ENCODE results near the gene BCS1L. TPM values are rescaled to one million over a fixed set of nuclear protein-coding genes. Genes with fewer than 3 reads are reported as not detected.

BCS1L gene
- total RNA-seq, 2 donors from 2014 or later = 16.8 to 21.2 TPM

- Histone ChIP-seq H3K4me3 (no peak overlapping the region), H3K9me3 (no peaks in the 10 kb centered on the region), H3K27me3 (no peaks in the 10 kb centered on the region), H3K4me1 (no peaks in the 10 kb centered on the region), H3K27ac (no peak overlapping the region), H3K36me3 (peaks cover 49% of the 10 kb centered on the region)
- TF ChIP-seq CTCF (IDR thresholded peaks at IDR 0.05) = no peak
- DNase-seq (ENCODE audit: low spot score) = no peak
Measured at GRCh38 chr2:218694405-218695145, 35.1 kb downstream of the BCS1L start.

GRCh38 chr2:218698885-218699284 lies 39.4 kb downstream of the BCS1L start:
- H3K4me1 ChIP-seq = no peaks in the 10 kb centered on the region
- DNase-seq (ENCODE audit: low spot score) = no peak
- H3K27me3 ChIP-seq = no peaks in the 10 kb centered on the region
- no peaks in the 10 kb centered on the region for H3K9me3 ChIP-seq
- peaks cover 25% of the 10 kb centered on the region for H3K36me3 ChIP-seq
- no peak overlapping the region for H3K4me3 ChIP-seq
- no peak overlapping the region for H3K27ac ChIP-seq
- no peak for TF ChIP-seq CTCF (IDR thresholded peaks at IDR 0.05)

- peaks cover 11% of the 10 kb centered on the region for H3K36me3 ChIP-seq
- no peaks in the 10 kb centered on the region for H3K9me3 ChIP-seq
- no peak for DNase-seq (ENCODE audit: low spot score)
- no peak overlapping the region for H3K27ac ChIP-seq
- TF ChIP-seq CTCF (IDR thresholded peaks at IDR 0.05) = no peak
- H3K4me3 ChIP-seq = no peak overlapping the region
- no peaks in the 10 kb centered on the region for H3K4me1 ChIP-seq
- H3K27me3 ChIP-seq = no peaks in the 10 kb centered on the region
Measured at GRCh38 chr2:218701806-218702205, 42.3 kb downstream of the BCS1L start.

- DNase-seq (ENCODE audit: low spot score) = no peak
Measured at GRCh38 chr2:218703341-218703740, 43.9 kb downstream of the BCS1L start.

GRCh38 chr2:218708086-218708485 lies 48.6 kb downstream of the BCS1L start:
- Histone ChIP-seq H3K27me3 (no peaks in the 10 kb centered on the region), H3K9me3 (no peaks in the 10 kb centered on the region), H3K4me3 (no peak overlapping the region), H3K27ac (no peak overlapping the region), H3K36me3 (no peaks in the 10 kb centered on the region), H3K4me1 (peaks cover 0 to 4% of the 10 kb centered on the region in 2 donors)
- TF ChIP-seq CTCF (IDR thresholded peaks at IDR 0.05) = no peak
- no peak for DNase-seq (ENCODE audit: low spot score)

More at GRCh38 chr2:218703341-218703740, 43.9 kb downstream of the BCS1L start:
- Histone ChIP-seq H3K27ac (no peak overlapping the region), H3K9me3 (no peaks in the 10 kb centered on the region), H3K4me1 (no peaks in the 10 kb centered on the region), H3K36me3 (peaks cover 7% of the 10 kb centered on the region), H3K4me3 (no peak overlapping the region), H3K27me3 (no peaks in the 10 kb centered on the region)
- TF ChIP-seq CTCF (IDR thresholded peaks at IDR 0.05) = no peak

- Histone ChIP-seq H3K4me1 (peaks cover 0 to 9% of the 10 kb centered on the region in 2 donors), H3K4me3 (peak overlapping the region in 1 of 2 donors; percentile 85), H3K27ac (no peak overlapping the region), H3K27me3 (no peaks in the 10 kb centered on the region), H3K36me3 (no peaks in the 10 kb centered on the region), H3K9me3 (no peaks in the 10 kb centered on the region)
- DNase-seq (ENCODE audit: low spot score) = no peak
- TF ChIP-seq CTCF (IDR thresholded peaks at IDR 0.05) = no peak
Measured at GRCh38 chr2:218709908-218710307, 50.4 kb downstream of the BCS1L start.

All from right atrium auricular region (tissue), 2 donors.